ENCODE data around the gene PRR30.
"Not testable (repeated sequence)": the region's sequence is repeated elsewhere in the genome, so short reads cannot be mapped to it uniquely, and the experiment has no call there.

PRR30 gene

GRCh38 chr2:27118525-27119329, 20.5 kb downstream of the PRR30 start, which contains the start of gene CGREF1:
Gene CGREF1 (minus strand): TSS chr2:27119128. CDS start chr2:27104366, 14,762 bp downstream.
- peak; percentile 9 for DNase-seq (ENCODE audit: low read depth)
- TF ChIP-seq CTCF (IDR thresholded peaks at IDR 0.05; ENCODE audit: insufficient read depth, low read depth, low read length, missing control alignments) = no peak

GRCh38 chr2:27117995-27118524, 21.1 kb downstream of the PRR30 start:
- no peak for TF ChIP-seq CTCF (IDR thresholded peaks at IDR 0.05; ENCODE audit: insufficient read depth, low read depth, low read length, missing control alignments)
- no peak for DNase-seq (ENCODE audit: low read depth)
- H3K4me3 ChIP-seq (ENCODE audit: low read length) = peak overlapping the region; percentile 52

More at GRCh38 chr2:27118525-27119329, 20.5 kb downstream of the PRR30 start, which contains the start of gene CGREF1:
- peak within 1 kb of the TSS; percentile 52 for H3K4me3 ChIP-seq (ENCODE audit: low read length)

GRCh38 chr2:27115519-27115918, 23.7 kb downstream of the PRR30 start:
- DNase-seq (ENCODE audit: low read depth) = peak; percentile 16
- H3K4me3 ChIP-seq (ENCODE audit: low read length) = no peak overlapping the region
- TF ChIP-seq CTCF (IDR thresholded peaks at IDR 0.05; ENCODE audit: insufficient read depth, low read depth, low read length, missing control alignments) = no peak

- H3K4me3 ChIP-seq (ENCODE audit: low read length); DNase-seq (ENCODE audit: low read depth): not testable (repeated sequence)
These were observed 27.7 kb downstream of the PRR30 start for GRCh38 chr2:27111392-27112078.

GRCh38 chr2:27110603-27111352, 28.4 kb downstream of the PRR30 start:
- H3K4me3 ChIP-seq (ENCODE audit: low read length); DNase-seq (ENCODE audit: low read depth): not testable (repeated sequence)

- H3K4me3 ChIP-seq (ENCODE audit: low read length) = no peak overlapping the region
- no peak for DNase-seq (ENCODE audit: low read depth)
- no peak for TF ChIP-seq CTCF (IDR thresholded peaks at IDR 0.05; ENCODE audit: insufficient read depth, low read depth, low read length, missing control alignments)
These were observed 30.1 kb downstream of the PRR30 start for GRCh38 chr2:27109083-27109482.

GRCh38 chr2:27108221-27108620, 31.0 kb downstream of the PRR30 start:
- no peak for TF ChIP-seq CTCF (IDR thresholded peaks at IDR 0.05; ENCODE audit: insufficient read depth, low read depth, low read length, missing control alignments)
- no peak overlapping the region for H3K4me3 ChIP-seq (ENCODE audit: low read length)
- DNase-seq (ENCODE audit: low read depth) = no peak
